GM12872 (cell line): ENCODE measurements around the gene RPP25L.

Source experiments
- TF ChIP-seq, protein P1 (sequence below): IDR thresholded peaks from 3 replicates; pipeline ENCODE4 v1.5.1; 2011; ENCODE audit warnings: low read depth, mild to moderate bottlenecking, low read length, moderate library complexity; ENCODE audit not compliant: insufficient read depth

Gene RPP25L

DNA sequence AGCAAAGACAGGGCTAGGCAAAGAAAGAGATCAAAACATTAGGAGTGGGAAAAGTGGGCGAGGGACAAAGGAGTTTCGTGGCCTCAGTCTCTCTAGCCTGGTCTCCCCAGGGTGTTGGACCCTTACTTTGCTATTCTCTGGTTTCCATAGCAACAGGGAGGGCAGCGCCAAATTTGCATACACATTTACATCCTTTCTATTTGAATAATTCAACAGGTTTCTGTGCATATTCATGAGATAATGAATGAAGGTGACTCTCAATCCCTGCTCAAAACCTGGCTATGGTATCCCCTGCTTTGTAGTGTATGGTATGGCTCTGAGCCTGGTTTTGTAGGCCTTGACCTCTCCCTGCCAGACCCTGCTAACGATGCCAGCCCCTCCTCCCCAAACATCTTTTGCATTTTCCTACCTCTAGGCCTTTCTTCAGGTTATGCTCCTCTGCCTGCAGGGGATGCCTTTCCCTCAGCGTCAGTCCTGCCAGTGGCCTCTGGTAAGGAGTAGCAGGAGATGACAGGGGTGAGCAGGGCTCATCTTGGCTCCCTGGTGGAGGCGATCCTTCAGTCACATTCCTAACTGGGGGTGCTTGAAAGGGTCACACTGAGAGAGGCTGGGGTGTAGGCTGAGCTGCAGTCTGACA, 9.8 kb downstream of the RPP25L start:
- TF ChIP-seq, protein P1, sequence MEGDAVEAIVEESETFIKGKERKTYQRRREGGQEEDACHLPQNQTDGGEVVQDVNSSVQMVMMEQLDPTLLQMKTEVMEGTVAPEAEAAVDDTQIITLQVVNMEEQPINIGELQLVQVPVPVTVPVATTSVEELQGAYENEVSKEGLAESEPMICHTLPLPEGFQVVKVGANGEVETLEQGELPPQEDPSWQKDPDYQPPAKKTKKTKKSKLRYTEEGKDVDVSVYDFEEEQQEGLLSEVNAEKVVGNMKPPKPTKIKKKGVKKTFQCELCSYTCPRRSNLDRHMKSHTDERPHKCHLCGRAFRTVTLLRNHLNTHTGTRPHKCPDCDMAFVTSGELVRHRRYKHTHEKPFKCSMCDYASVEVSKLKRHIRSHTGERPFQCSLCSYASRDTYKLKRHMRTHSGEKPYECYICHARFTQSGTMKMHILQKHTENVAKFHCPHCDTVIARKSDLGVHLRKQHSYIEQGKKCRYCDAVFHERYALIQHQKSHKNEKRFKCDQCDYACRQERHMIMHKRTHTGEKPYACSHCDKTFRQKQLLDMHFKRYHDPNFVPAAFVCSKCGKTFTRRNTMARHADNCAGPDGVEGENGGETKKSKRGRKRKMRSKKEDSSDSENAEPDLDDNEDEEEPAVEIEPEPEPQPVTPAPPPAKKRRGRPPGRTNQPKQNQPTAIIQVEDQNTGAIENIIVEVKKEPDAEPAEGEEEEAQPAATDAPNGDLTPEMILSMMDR, result no peak

- TF ChIP-seq, protein P1, result no peak
Measured at GRCh38 chr9:34600908-34601307, 11.0 kb downstream of the RPP25L start.

DNA sequence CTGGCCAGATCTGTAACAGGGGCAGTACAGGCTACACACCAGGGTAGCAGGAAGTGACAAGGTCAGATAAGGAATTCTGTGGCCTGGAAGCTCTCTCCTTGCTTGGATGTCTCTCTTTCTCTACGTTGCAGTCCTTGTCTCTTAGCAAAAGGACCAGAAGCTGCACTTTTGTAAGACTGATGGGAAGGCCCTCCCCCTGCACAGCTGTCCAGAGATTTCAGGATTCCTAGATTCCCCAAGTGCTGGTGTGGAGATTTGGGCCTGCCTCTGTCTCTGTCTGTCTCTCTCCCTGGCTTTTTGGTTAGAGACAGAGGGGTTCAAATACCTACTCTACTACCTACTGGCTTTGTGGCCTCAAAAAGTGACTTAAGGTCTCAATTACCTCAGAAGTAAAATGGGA, 12.4 kb downstream of the RPP25L start:
- TF ChIP-seq, protein P1, result no peak

DNA sequence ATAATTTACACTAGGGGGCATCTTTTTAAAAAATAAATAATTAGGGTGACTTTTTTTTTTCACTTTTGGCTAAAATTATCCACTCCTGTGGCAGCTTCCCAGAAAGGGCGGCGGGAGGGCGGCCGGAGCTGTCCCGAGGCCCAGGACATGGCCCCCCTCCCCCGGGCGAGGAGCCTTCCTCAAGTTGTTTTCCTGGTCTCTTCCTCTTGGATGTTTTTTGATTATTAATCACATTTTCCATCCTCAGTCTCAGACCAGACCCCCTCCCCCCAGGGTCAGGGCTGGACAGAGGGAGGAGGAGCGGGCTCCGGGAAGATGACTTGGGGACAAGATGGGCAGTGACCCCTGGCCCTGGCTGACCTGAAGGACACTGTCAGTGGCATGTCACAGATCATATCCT, 17.7 kb downstream of the RPP25L start:
- TF ChIP-seq, protein P1, result no peak

DNA sequence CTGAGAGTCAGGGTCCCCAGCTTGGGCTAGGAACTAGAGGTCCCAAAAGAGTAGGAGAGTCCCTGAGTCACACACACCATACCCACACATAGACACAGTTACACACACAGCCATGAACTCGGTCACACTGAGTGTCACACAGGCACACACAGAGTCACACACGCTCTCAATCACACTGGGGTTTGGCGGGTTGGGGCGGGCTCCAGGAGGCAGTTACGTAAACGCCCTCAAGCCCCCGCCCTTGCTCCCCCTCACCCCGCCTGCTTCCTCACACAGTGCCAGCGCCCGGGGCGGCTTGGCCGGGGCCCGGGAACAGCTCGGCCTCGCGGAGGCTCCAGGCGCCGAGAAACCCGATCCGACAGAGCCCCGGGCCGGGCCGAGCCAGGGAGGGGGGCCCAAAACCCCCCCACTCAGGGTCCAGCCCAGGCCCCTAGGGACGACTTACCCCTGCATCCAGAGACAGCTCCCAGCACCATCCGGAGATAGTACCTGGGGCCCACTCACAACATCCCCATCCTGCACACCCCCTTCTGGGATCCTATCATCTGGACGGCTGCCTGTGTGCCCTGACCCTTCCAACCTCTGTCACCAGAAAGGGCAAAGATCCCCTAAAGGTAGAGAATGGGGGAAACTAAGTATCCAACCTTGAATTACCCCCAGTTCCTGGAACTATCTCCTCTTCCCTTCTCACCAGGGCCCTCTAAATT, 18.8 kb downstream of the RPP25L start:
- TF ChIP-seq, protein P1, result no peak

- TF ChIP-seq, protein P1, result no peak
Measured at GRCh38 chr9:34591917-34592866, 19.7 kb downstream of the RPP25L start.

GRCh38 chr9:34591248-34591916, 20.5 kb downstream of the RPP25L start:
- TF ChIP-seq, protein P1, result peak; percentile 92
